IMR-90 (cell line): ENCODE data around the gene KRTAP5-4. TPM values are rescaled to one million over a fixed set of nuclear protein-coding genes. Genes with fewer than 3 reads are reported as not detected.

Source experiments
- ATAC-seq: fragments of 200-7000 bp; cut with Tn5 transposase; 2 replicates; pipeline ENCODE4 v1.9.1; 2020; ENCODE audit warnings: low read depth, mild to moderate bottlenecking, moderate library complexity
- BruUV-seq: library from RNA; stranded (reverse); fragments of 400-500 nt; replicated peaks from 2 replicates; lab custom pipeline; 2021; lab: Mats Ljungman, UMichigan
- CTCF ChIA-PET: fragments of 300-600 bp; formaldehyde crosslinking; extraction: SDS; loops from one replicate; lab custom pipeline; 2021; ENCODE audit warnings: antibody characterized with exemption; lab: Yijun Ruan, JAX
- POLR2A ChIA-PET: fragments of 300-600 bp; sonication (Branson Sonifier 250); formaldehyde crosslinking; loops from one replicate; lab custom pipeline; 2022; ENCODE audit warnings: antibody characterized with exemption; ENCODE audit not compliant: unreplicated experiment; lab: Charles Lee
- DNase-seq: peaks from one replicate; pipeline ENCODE4 v3.0.0; 2013
- H2AFZ ChIP-seq: replicated peaks from 2 replicates; pipeline ENCODE3; 2013; ENCODE audit warnings: low read length, mild to moderate bottlenecking; ENCODE audit not compliant: poor library complexity
- H2AK5ac ChIP-seq: 2 replicates; pipeline ENCODE4 v1.6.1; 2013; ENCODE audit warnings: low read depth, low read length, inconsistent platforms
- H2AK9ac ChIP-seq: replicated peaks from 2 replicates; pipeline ENCODE3; 2013; ENCODE audit warnings: mild to moderate bottlenecking, low read depth, low read length, moderate library complexity; ENCODE audit not compliant: poor library complexity
- H2BK120ac ChIP-seq: 2 replicates; pipeline ENCODE4 v1.6.1; 2013; ENCODE audit warnings: low read depth, low read length, inconsistent platforms
- H2BK15ac ChIP-seq: 3 replicates; pipeline ENCODE4 v1.6.1; 2013; ENCODE audit warnings: low read depth, low read length, inconsistent platforms
- H2BK20ac ChIP-seq: 2 replicates; pipeline ENCODE4 v1.6.1; 2013; ENCODE audit warnings: low read depth, mild to moderate bottlenecking, inconsistent platforms, low read length, moderate library complexity
- H2BK5ac ChIP-seq: 2 replicates; pipeline ENCODE4 v1.6.1; 2013; ENCODE audit warnings: mild to moderate bottlenecking, low read depth, low read length, inconsistent platforms; ENCODE audit not compliant: poor library complexity, severe bottlenecking
- H3K14ac ChIP-seq: replicated peaks from 2 replicates; pipeline ENCODE4 v1.6.1; 2013; ENCODE audit warnings: low read depth, low read length, inconsistent platforms
- H3K18ac ChIP-seq: 2 replicates; pipeline ENCODE4 v1.6.1; 2013; ENCODE audit warnings: low read depth, low read length, control low read depth
- H3K23ac ChIP-seq: 2 replicates; pipeline ENCODE4 v1.6.1; 2013; ENCODE audit warnings: low read depth, low read length, inconsistent platforms
- H3K27ac ChIP-seq: 2 replicates; pipeline ENCODE4 v1.5.1; 2013; ENCODE audit warnings: mild to moderate bottlenecking, control low read depth, low read length; ENCODE audit not compliant: insufficient read depth
- H3K27me3 ChIP-seq: 2 replicates; pipeline ENCODE4 v1.6.1; 2013; ENCODE audit warnings: low read length; ENCODE audit not compliant: control insufficient read depth, insufficient read depth
- H3K36me3 ChIP-seq: 2 replicates; pipeline ENCODE4 v1.6.1; 2013; ENCODE audit warnings: low read length, mixed read lengths; ENCODE audit not compliant: control insufficient read depth, insufficient read depth
- H3K4ac ChIP-seq: 2 replicates; pipeline ENCODE4 v1.6.1; 2013; ENCODE audit warnings: low read depth, low read length, inconsistent platforms
- H3K4me1 ChIP-seq: 2 replicates; pipeline ENCODE4 v1.6.1; 2013; ENCODE audit warnings: low read length, mixed read lengths; ENCODE audit not compliant: control insufficient read depth, insufficient read depth
- H3K4me2 ChIP-seq: 2 replicates; pipeline ENCODE4 v1.6.1; 2013; ENCODE audit warnings: low read depth, mild to moderate bottlenecking, control low read depth, low read length, moderate library complexity
- H3K4me3 ChIP-seq: 2 replicates; pipeline ENCODE4 v1.5.1; 2013; ENCODE audit warnings: low read depth, mild to moderate bottlenecking, control low read depth, low read length, moderate library complexity; ENCODE audit not compliant: insufficient read depth
- H3K56ac ChIP-seq: 2 replicates; pipeline ENCODE4 v1.6.1; 2013; ENCODE audit warnings: low read length, inconsistent platforms; ENCODE audit not compliant: insufficient read depth; ENCODE audit errors: extremely low read depth
- H3K79me1 ChIP-seq, 2 experiments: 2 replicates each; pipeline ENCODE4 v1.6.1; 2013; ENCODE audit warnings: low read length in 2 of 2, inconsistent platforms in 1 of 2, low read depth in 1 of 2
- H3K9ac ChIP-seq: 2 replicates; pipeline ENCODE4 v1.6.1; 2013; ENCODE audit warnings: low read depth, low read length, control low read depth
- H3K9me1 ChIP-seq: 2 replicates; pipeline ENCODE4 v1.6.1; 2013; ENCODE audit warnings: low read length, inconsistent platforms; ENCODE audit not compliant: insufficient read depth
- H3K9me3 ChIP-seq: 2 replicates; pipeline ENCODE4 v1.6.1; 2013; ENCODE audit warnings: low read length; ENCODE audit not compliant: control insufficient read depth, insufficient read depth
- H4K20me1 ChIP-seq: 2 replicates; pipeline ENCODE4 v1.6.1; 2013; ENCODE audit warnings: low read length, inconsistent platforms; ENCODE audit not compliant: insufficient read depth
- H4K5ac ChIP-seq: 2 replicates; pipeline ENCODE4 v1.6.1; 2013; ENCODE audit warnings: mild to moderate bottlenecking, low read depth, low read length, control low read depth
- H4K8ac ChIP-seq, 2 experiments: 2 replicates each; pipeline ENCODE4 v1.6.1; 2013; ENCODE audit warnings: low read depth in 2 of 2, low read length in 2 of 2, control low read depth in 1 of 2, inconsistent platforms in 1 of 2
- H4K91ac ChIP-seq: 2 replicates; pipeline ENCODE4 v1.6.1; 2013; ENCODE audit warnings: low read depth, low read length, inconsistent platforms; ENCODE audit not compliant: insufficient read depth
- CEBPB ChIP-seq: IDR thresholded peaks from 2 replicates; pipeline ENCODE4 v1.6.1; 2012; ENCODE audit warnings: low read depth, low read length, improper control_type of control experiment
- CHD1 ChIP-seq: IDR thresholded peaks from 2 replicates; pipeline ENCODE4 v1.6.1; 2012; ENCODE audit warnings: low read depth, low read length, improper control_type of control experiment
- CTCF ChIP-seq: conservative IDR thresholded peaks from 2 replicates; pipeline ENCODE4 v1.5.1; 2012; ENCODE audit warnings: mild to moderate bottlenecking, low read depth, low read length, improper control_type of control experiment
- ELK1 ChIP-seq: fragments of 150-350 bp; IDR thresholded peaks from 2 replicates; pipeline ENCODE4 v1.6.1; 2016; ENCODE audit warnings: low read depth, mild to moderate bottlenecking, low read length, moderate library complexity, borderline replicate concordance
- MXI1 ChIP-seq: IDR thresholded peaks from 2 replicates; pipeline ENCODE4 v1.6.1; 2012; ENCODE audit warnings: low read depth, mild to moderate bottlenecking, low read length, moderate library complexity, borderline replicate concordance
- POLR2A ChIP-seq: IDR thresholded peaks from 2 replicates; pipeline ENCODE4 v1.6.1; 2012; ENCODE audit warnings: mild to moderate bottlenecking, low read depth, low read length
- RAD21 ChIP-seq: IDR thresholded peaks from 2 replicates; pipeline ENCODE4 v1.6.1; 2012; ENCODE audit warnings: low read length, improper control_type of control experiment
- RCOR1 ChIP-seq: IDR thresholded peaks from 2 replicates; pipeline ENCODE4 v1.6.1; 2012; ENCODE audit warnings: mild to moderate bottlenecking, low read length, improper control_type of control experiment; ENCODE audit not compliant: insufficient replicate concordance
- WGBS, 2 experiments: methylation state at CpG; one replicate each; pipeline versions ENCODE4 v1.1.5 to v1.1.7; 2013; ENCODE audit warnings: missing lambda C conversion rate in 2 of 2; ENCODE audit not compliant: insufficient read length in 1 of 2; ENCODE audit errors: extremely low coverage in 2 of 2; 5-methylcytosine and 5-hydroxymethylcytosine counted together
- dilution Hi-C: fragments of 300-500 bp; cut with HindIII; formaldehyde crosslinking; loops from one replicate; pipeline ENCODE4 v1.14.3; 2018; ENCODE audit warnings: low sequenced_read_pairs; ENCODE audit not compliant: unreplicated experiment
- in situ Hi-C: fragments of 300-500 bp; cut with MboI; formaldehyde crosslinking; loops from 3 replicates; pipeline ENCODE4 v1.14.3; 2019; ENCODE audit warnings: low sequenced_read_pairs, inconsistent platforms, mixed read lengths
- intact Hi-C: fragments of 100-400 bp; cut with micrococcal nuclease; formaldehyde crosslinking; loops from 2 replicates; pipeline ENCODE4 v1.10.0; 2022
- polyA plus RNA-seq, 3 experiments: library from polyadenylated mRNA; depleted of rRNA; stranded (reverse); fragments of >200 nt; gene quantifications; 2 replicates each; pipeline ENCODE4 v1.2.3, GENCODE V29; 2012; ENCODE audit warnings: low replicate concordance in 1 of 3
- total RNA-seq: library from RNA; depleted of rRNA; stranded (reverse); fragments of >200 nt; gene quantifications from 2 replicates; pipeline ENCODE4 v1.2.3, GENCODE V29; 2012

The KRTAP5-4 gene
- total and polyA plus RNA-seq, 2 of the 4 experiments (the other 2 are of a cell fraction) = not detected

- Histone ChIP-seq H2AK9ac (peak overlapping the region; percentile 7), H3K14ac (no peak overlapping the region), H3K4ac (no peak overlapping the region), H4K8ac (no peak overlapping the region), H3K4me1 (peaks cover 3% of the 10 kb centered on the region), H3K18ac (no peak overlapping the region), H2BK15ac (no peak overlapping the region), H2AFZ (peak overlapping the region; percentile 72), H4K20me1 (peaks cover 23% of the 10 kb centered on the region), H3K9me1 (no peaks in the 10 kb centered on the region), H3K36me3 (no peaks in the 10 kb centered on the region), H3K4me3 (no peak overlapping the region), H2BK120ac (no peak overlapping the region), H3K9ac (no peak overlapping the region), H3K27me3 (peaks cover 31% of the 10 kb centered on the region), H3K9me3 (peaks cover 8% of the 10 kb centered on the region), H3K27ac (no peak overlapping the region), H2BK20ac (no peak overlapping the region), H3K4me2 (no peak overlapping the region), H2BK5ac (no peak overlapping the region), H3K79me1 (peaks cover 7 to 15% of the 10 kb centered on the region in 2 experiments; a peak in 2 of 4 replicates), H4K5ac (no peak overlapping the region), H4K91ac (no peak overlapping the region), H2AK5ac (no peak overlapping the region), H3K23ac (no peak overlapping the region), H3K56ac (no peak overlapping the region)
- no peak for ATAC-seq
- WGBS, 2 experiments = 20% methylated on average over 1 of the region's 7 CpGs; no CpG with 5 or more reads in 1 of the 2 experiments
- dilution Hi-C loops (no loop called here), intact Hi-C loops (loop anchor here (1.0 kb wide), 1 partner anchor 29 kb away; no protein-coding TSS in a partner anchor), in situ Hi-C loops (no loop called here)
- ChIA-PET POLR2A (interaction anchor here (1.0 kb wide), 1 partner anchor 28 kb away, joined by 5 read pairs; no protein-coding TSS in a partner anchor), CTCF (interaction anchor here (0.6 to 4.4 kb wide), 16 partner anchors 9 to 307 kb away, joined by 3 to 30 read pairs (median 5); no protein-coding TSS in a partner anchor)
- no peak for DNase-seq
- TF ChIP-seq CTCF (no peak), CHD1 (no peak), CEBPB (no peak), ELK1 (no peak), POLR2A (no peak), MXI1 (no peak), RAD21 (no peak), RCOR1 (no peak)
- no TSS peak for BruUV-seq
Measured at GRCh38 chr11:1574933-1575242, 47.0 kb downstream of the KRTAP5-4 start.
